Heart left ventricle (tissue), 16 donors: ENCODE data around the gene EFNA5. TPM values are rescaled to one million over a fixed set of nuclear protein-coding genes. Genes with fewer than 3 reads are reported as not detected.

Experiments used
- ATAC-seq, 4 donors: fragments of 200-7000 bp; cut with Tn5 transposase; one replicate each; pipeline ENCODE4 v1.9.1; 2020 to 2022; ENCODE audit warnings: moderate library complexity in 4 of 4, mild to moderate bottlenecking in 3 of 4, moderate number of reproducible peaks in 1 of 4
- DNase-seq, 5 donors: peaks; one replicate each; pipeline ENCODE4 v3.0.0-alpha.2; 2020
- H3K27ac ChIP-seq, 12 donors: fragments of 200-600 bp; sonication (generic) in 4 of 12; one replicate each; pipeline versions ENCODE4 v1.5.0 to v1.8.0; 2016 to 2022; ENCODE audit warnings: mild to moderate bottlenecking in 2 of 12
- H3K27me3 ChIP-seq, 9 donors: fragments of 200-600 bp; sonication (generic) in 2 of 9; one replicate each; pipeline versions ENCODE4 v1.5.1 to v1.8.0; 2016 to 2022; ENCODE audit warnings: mild to moderate bottlenecking in 3 of 9
- H3K36me3 ChIP-seq, 9 donors: fragments of 200-600 bp; sonication (generic) in 2 of 9; one replicate each; pipeline versions ENCODE4 v1.5.0 to v1.8.0; 2018 to 2022; ENCODE audit warnings: mild to moderate bottlenecking in 2 of 9
- H3K4me1 ChIP-seq, 12 donors: fragments of 200-600 bp; sonication (generic) in 4 of 12; one replicate each; pipeline versions ENCODE4 v1.5.0 to v1.8.0; 2016 to 2022; ENCODE audit warnings: mild to moderate bottlenecking in 3 of 12
- H3K4me3 ChIP-seq, 12 donors: fragments of 200-600 bp; sonication (generic) in 4 of 12; one replicate each; pipeline versions ENCODE4 v1.5.0 to v1.8.0; 2017 to 2022; ENCODE audit warnings: mild to moderate bottlenecking in 9 of 12, moderate library complexity in 4 of 12
- H3K9me3 ChIP-seq, 12 donors: fragments of 200-600 bp; sonication (generic) in 4 of 12; one replicate each; pipeline versions ENCODE4 v1.5.0 to v1.8.0; 2016 to 2022; ENCODE audit warnings: mild to moderate bottlenecking in 1 of 12
- POLR2A ChIP-seq, 2 donors: fragments of 450-650 bp; IDR thresholded peaks; one replicate each; pipeline ENCODE4 v1.6.1; 2017; ENCODE audit warnings: antibody characterized with exemption in 2 of 2, mild to moderate bottlenecking in 2 of 2, moderate library complexity in 2 of 2
- WGBS, 4 donors: extraction: QIAGEN DNeasy Blood & Tissue Kit in 2 of 4; methylation state at CpG; one replicate each; pipeline versions ENCODE4 v1.1.5 to v1.1.7; 2013 to 2018; 5-methylcytosine and 5-hydroxymethylcytosine counted together
- intact Hi-C, 10 donors: fragments of 100-400 bp; cut with DNase I; formaldehyde crosslinking; loops; one replicate each; pipeline versions ENCODE4 v1.11.1 to v1.14.2; 2022
- polyA plus RNA-seq, 2 donors: library from polyadenylated mRNA; stranded (reverse); fragments of 200-250 nt; gene quantifications; one replicate each; pipeline ENCODE4 v1.2.3, GENCODE V29; 2013
- total RNA-seq, 9 donors: library from RNA; depleted of rRNA in 2 of 9; stranded (reverse); fragments of >200 nt in 2 of 9; fragmentation: NEBNext Ultra II Directional in 3 of 9; extraction: Animal tissue kit (Norgen Biotek cat#: 25700) in 3 of 9; gene quantifications; one replicate each; pipeline versions ENCODE4 v1.1.0 to v1.2.4, GENCODE V29; 2016 to 2023
- TF ChIP-seq, protein P1 (sequence below), 12 donors: fragments of 200-600 bp; sonication (generic) in 4 of 12; IDR thresholded peaks; one replicate each; pipeline versions ENCODE4 v1.5.0 to v1.8.0; 2018 to 2022; ENCODE audit warnings: antibody characterized with exemption in 12 of 12, mild to moderate bottlenecking in 5 of 12
- donor health status: ischemic (EF 13 %, LVEDD 7.1; RV severe dilation, severe dysfunction).
- donor health status: healthy with polysubstance abuse.
- donor health status: DM: no; HTN: yes; CAD: no.
- donor health status: DM: no; HTN: no; CAD: no.
- donor health status: ischemic (EF 25% LVEDD 6.9; RV normal size, moderate dysfunction).
- donor health status: ischemic (EF 25% LVEDD 5.7; RV mildly dilated, moderate dysfunction).
- donor health status: healthy.
- donor health status: DM: yes; HTN: yes; CAD: no.
- donor health status: ischemic (EF 35%, LVEDD 5.7; RV mildly dilated, moderate dysfunction).
- donor health status: nonischemic (EF 11% LVEDD 7.7; RV severe dilation, severe dysfunction).
- donor health status: DM: yes; HTN: yes; CAD: no.
- donor health status: PGD.
- donor health status: ischemic (EF 29% LVEDD 5.4; RV normal size, mild dysfunction).
- donor health status: nonischemic (EF 23%, LVEDD 6.1; RV moderate dilation, normal function).

The EFNA5 gene
- total and polyA plus RNA-seq, 11 donors = 6.1 to 58.4 (median 28.3) TPM

DNA sequence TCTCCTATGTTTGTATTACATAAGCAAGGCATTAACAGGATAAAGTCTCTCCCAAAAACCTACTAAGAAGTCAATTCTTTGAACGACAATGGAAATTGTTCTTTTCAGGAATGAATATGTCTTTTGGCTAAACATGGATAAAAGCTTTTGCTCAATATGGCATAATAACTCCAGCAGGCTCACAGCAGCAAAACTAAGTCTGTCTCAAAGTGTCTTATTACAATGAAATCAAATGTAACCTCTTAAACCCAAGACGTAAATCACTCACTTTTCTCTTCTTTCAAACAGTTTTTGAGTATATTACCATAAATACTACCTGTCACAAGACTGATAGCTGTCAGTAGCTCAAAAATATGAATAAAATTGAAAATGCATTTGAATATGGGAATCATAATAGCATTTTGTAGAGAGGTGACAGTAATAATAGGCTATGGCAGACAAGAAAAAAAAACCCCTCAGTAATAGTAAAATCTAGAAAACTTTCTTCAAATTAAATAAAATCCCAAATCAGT lies 41.7 kb upstream of the EFNA5 start:
- H3K27ac ChIP-seq = no peak overlapping the region
- WGBS, 4 donors = 83 to 92% (median 90%) methylated on average over 2 of the region's 2 CpGs
- intact Hi-C loops = no loop called here
- H3K9me3 ChIP-seq = peaks cover 0 to 15% (median under 1%) of the 10 kb centered on the region in 12 donors
- TF ChIP-seq, protein P1, sequence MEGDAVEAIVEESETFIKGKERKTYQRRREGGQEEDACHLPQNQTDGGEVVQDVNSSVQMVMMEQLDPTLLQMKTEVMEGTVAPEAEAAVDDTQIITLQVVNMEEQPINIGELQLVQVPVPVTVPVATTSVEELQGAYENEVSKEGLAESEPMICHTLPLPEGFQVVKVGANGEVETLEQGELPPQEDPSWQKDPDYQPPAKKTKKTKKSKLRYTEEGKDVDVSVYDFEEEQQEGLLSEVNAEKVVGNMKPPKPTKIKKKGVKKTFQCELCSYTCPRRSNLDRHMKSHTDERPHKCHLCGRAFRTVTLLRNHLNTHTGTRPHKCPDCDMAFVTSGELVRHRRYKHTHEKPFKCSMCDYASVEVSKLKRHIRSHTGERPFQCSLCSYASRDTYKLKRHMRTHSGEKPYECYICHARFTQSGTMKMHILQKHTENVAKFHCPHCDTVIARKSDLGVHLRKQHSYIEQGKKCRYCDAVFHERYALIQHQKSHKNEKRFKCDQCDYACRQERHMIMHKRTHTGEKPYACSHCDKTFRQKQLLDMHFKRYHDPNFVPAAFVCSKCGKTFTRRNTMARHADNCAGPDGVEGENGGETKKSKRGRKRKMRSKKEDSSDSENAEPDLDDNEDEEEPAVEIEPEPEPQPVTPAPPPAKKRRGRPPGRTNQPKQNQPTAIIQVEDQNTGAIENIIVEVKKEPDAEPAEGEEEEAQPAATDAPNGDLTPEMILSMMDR (IDR thresholded peaks at IDR 0.05) = no peak
- no peak for TF ChIP-seq POLR2A (IDR thresholded peaks at IDR 0.05)
- no peaks in the 10 kb centered on the region for H3K27me3 ChIP-seq
- H3K4me3 ChIP-seq = no peak overlapping the region
- DNase-seq = no peak
- no peaks in the 10 kb centered on the region for H3K4me1 ChIP-seq
- no peaks in the 10 kb centered on the region for H3K36me3 ChIP-seq
- no peak for ATAC-seq

DNA sequence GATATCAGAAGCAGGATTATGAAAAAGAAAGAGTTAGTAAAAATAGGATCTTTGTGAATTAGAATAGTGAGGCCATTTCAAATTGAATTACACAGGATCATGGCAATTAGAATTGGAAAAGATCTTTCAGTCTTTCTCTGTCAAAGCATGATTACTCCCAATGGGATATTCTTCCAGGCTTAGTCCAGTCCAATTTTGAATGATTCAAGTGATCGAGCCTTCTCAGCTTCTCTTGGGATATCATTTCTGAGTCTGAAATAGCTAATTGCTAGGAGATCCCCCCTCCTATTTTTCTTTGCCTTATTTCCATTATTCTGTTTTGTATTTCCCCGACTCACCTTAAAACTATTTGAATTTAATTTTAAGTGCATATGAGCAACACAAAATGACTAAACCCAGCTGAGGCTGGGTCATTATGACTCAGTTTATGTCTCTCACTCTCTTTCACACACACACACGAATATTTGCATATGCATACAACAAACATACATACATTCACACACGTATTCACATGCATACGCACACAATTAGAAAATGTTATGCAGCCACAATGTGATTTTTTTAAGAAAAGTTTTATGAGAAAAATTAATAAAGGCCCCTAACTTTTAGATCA lies 34.8 kb upstream of the EFNA5 start:
- WGBS, 4 donors = 65 to 71% (median 67%) methylated on average over 5 of the region's 5 CpGs
- no peak for DNase-seq
- Histone ChIP-seq H3K27ac (no peak overlapping the region), H3K4me3 (peak overlapping the region in 2 of 12 donors; percentile 8 to 31), H3K4me1 (no peaks in the 10 kb centered on the region), H3K27me3 (no peaks in the 10 kb centered on the region), H3K36me3 (no peaks in the 10 kb centered on the region), H3K9me3 (peaks cover 0 to 7% (median 0%) of the 10 kb centered on the region in 12 donors)
- no peak for TF ChIP-seq POLR2A (IDR thresholded peaks at IDR 0.05)
- TF ChIP-seq, protein P1 (IDR thresholded peaks at IDR 0.05) = no peak
- intact Hi-C loops = no loop called here
- no peak for ATAC-seq

DNA sequence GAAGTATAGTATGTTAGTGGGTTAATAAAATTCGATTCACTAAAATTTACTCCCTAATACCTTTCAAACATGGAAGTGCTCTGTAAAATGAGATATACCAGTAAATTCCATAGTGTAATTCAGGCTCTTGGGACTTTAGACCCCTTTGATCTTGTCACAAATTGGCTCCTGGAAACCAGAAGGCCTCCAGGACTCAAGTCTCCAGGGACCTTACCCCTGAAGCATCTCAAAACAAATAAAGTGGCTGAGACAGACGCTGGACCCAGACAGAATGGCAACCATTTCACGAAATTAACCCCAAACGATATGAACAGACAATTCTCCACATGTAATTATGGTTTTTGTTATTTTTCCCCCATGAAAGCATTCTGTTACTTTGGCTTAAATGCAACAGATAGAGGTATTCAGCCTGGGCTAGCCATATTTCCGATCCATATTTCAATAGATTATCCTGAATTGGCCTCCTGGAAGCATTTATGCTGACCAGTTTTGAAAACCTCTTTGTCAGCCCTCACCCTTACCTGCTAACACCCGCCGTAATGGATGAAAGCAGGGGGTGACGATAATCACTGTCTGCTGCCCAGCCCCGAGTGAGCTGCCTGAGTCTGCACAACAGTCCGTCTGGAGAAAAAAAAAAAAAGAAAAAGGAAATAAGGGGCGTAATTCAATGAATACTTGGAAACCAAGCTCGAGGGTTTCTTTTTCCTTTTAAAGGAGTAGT lies 34.1 kb upstream of the EFNA5 start:
- TF ChIP-seq, protein P1 (IDR thresholded peaks at IDR 0.05) = no peak
- TF ChIP-seq POLR2A (IDR thresholded peaks at IDR 0.05) = no peak
- H3K36me3 ChIP-seq = no peaks in the 10 kb centered on the region
- 38 to 47% (median 46%) methylated on average over 12 of the region's 12 CpGs for WGBS, 4 donors
- no peaks in the 10 kb centered on the region for H3K27me3 ChIP-seq
- DNase-seq (no peak), ATAC-seq (no peak)
- intact Hi-C loops = no loop called here
- peak overlapping the region in 2 of 12 donors; percentile 8 to 31 for H3K4me3 ChIP-seq
- no peak overlapping the region for H3K27ac ChIP-seq
- H3K4me1 ChIP-seq = no peaks in the 10 kb centered on the region
- peaks cover 0 to 7% (median 0%) of the 10 kb centered on the region in 12 donors for H3K9me3 ChIP-seq

DNA sequence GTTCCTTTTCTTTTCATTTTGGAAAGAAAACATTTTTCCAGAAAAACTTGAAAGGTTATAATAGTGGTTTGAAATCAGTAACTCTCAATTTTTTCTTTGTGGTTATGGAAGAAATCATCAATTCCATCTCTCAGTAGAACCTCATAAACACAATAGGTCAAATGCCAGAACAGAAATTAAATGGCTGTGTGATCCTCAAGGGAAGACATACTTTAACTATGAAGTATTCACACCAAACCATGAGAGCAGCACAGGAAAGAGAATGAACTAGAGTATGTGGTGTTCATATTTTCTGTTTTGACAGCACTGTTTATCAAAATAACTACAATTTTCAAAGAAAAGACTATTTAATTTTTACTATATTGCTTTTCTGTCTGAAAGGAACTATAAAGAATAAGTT lies 29.7 kb upstream of the EFNA5 start:
- intact Hi-C loops = no loop called here
- Histone ChIP-seq H3K4me3 (no peak overlapping the region), H3K27ac (no peak overlapping the region), H3K4me1 (no peaks in the 10 kb centered on the region), H3K27me3 (no peaks in the 10 kb centered on the region), H3K36me3 (no peaks in the 10 kb centered on the region), H3K9me3 (no peaks in the 10 kb centered on the region)
- DNase-seq = no peak
- TF ChIP-seq, protein P1 (IDR thresholded peaks at IDR 0.05) = no peak
- TF ChIP-seq POLR2A (IDR thresholded peaks at IDR 0.05) = no peak
- ATAC-seq = no peak
